Keratinocyte (primary cell): ENCODE measurements around the gene RSPO3. TPM values are rescaled to one million over a fixed set of nuclear protein-coding genes. Genes with fewer than 3 reads are reported as not detected.

Experiments
- DNase-seq: peaks from one replicate; pipeline ENCODE4 v3.0.0-alpha.2; 2011; ENCODE audit warnings: low read depth, missing footprints, low spot score
- FAIRE-seq: peaks from 2 replicates; lab custom pipeline; 2011; peaks lifted over from hg19 to GRCh38; lab: Jason Lieb, UNC
- H2AFZ ChIP-seq: 2 replicates; pipeline ENCODE4 v1.6.0; 2012; ENCODE audit warnings: low read length, control low read depth, inconsistent platforms; ENCODE audit not compliant: control insufficient read depth
- H3K27ac ChIP-seq: 2 replicates; pipeline ENCODE4 v1.5.1; 2011; ENCODE audit warnings: low read length; ENCODE audit not compliant: control insufficient read depth, insufficient read depth
- H3K27me3 ChIP-seq: 3 replicates; pipeline ENCODE4 v1.6.0; 2011; ENCODE audit warnings: low read length; ENCODE audit not compliant: control insufficient read depth, insufficient read depth; ENCODE audit errors: extremely low read depth
- H3K36me3 ChIP-seq, 2 experiments: 2 replicates in 1 of 2; 3 replicates in 1 of 2; pipeline ENCODE4 v1.5.1; 2011; ENCODE audit warnings: low read length in 2 of 2, mild to moderate bottlenecking in 1 of 2; ENCODE audit not compliant: control insufficient read depth in 2 of 2, insufficient read depth in 2 of 2; ENCODE audit errors: extremely low read depth in 1 of 2
- H3K4me1 ChIP-seq: 3 replicates; pipeline ENCODE4 v1.5.1; 2011; ENCODE audit warnings: low read length; ENCODE audit not compliant: control insufficient read depth, insufficient read depth; ENCODE audit errors: extremely low read depth
- H3K4me2 ChIP-seq: 3 replicates; pipeline ENCODE4 v1.6.0; 2011; ENCODE audit warnings: low read depth, low read length; ENCODE audit not compliant: control insufficient read depth, insufficient read depth; ENCODE audit errors: extremely low read depth
- H3K4me3 ChIP-seq, 3 experiments: fragments of 200-600 bp in 1 of 3; sonication (generic) in 1 of 3; 2 replicates in 2 of 3; 3 replicates in 1 of 3; pipeline ENCODE4 v1.5.1; 2011 to 2016; ENCODE audit warnings: low read length in 3 of 3, mild to moderate bottlenecking in 3 of 3, control low read depth in 2 of 3, inconsistent platforms in 1 of 3, low read depth in 1 of 3, mixed read lengths in 1 of 3, mixed run types in 1 of 3, moderate library complexity in 1 of 3; ENCODE audit not compliant: control insufficient read depth in 2 of 3, insufficient read depth in 2 of 3; ENCODE audit errors: extremely low read depth in 1 of 3
- H3K79me2 ChIP-seq: 2 replicates; pipeline ENCODE4 v1.6.0; 2012; ENCODE audit warnings: low read length; ENCODE audit not compliant: control insufficient read depth, insufficient read depth
- H3K9ac ChIP-seq: 3 replicates; pipeline ENCODE4 v1.6.0; 2011; ENCODE audit warnings: low read length; ENCODE audit not compliant: control insufficient read depth, insufficient read depth; ENCODE audit errors: extremely low read depth
- H3K9me1 ChIP-seq: 3 replicates; pipeline ENCODE4 v1.6.0; 2011; ENCODE audit warnings: low read length; ENCODE audit not compliant: control insufficient read depth, insufficient read depth; ENCODE audit errors: extremely low read depth
- H3K9me3 ChIP-seq: 2 replicates; pipeline ENCODE4 v1.5.1; 2012; ENCODE audit warnings: low read depth, low read length; ENCODE audit not compliant: control insufficient read depth
- H4K20me1 ChIP-seq: 3 replicates; pipeline ENCODE4 v1.6.0; 2011; ENCODE audit warnings: low read length; ENCODE audit not compliant: control insufficient read depth, insufficient read depth; ENCODE audit errors: extremely low read depth
- CTCF ChIP-seq, 3 experiments: IDR thresholded peaks in 1 of 3; conservative IDR thresholded peaks in 1 of 3; optimal IDR thresholded peaks in 1 of 3; 2 replicates in 2 of 3; 3 replicates in 1 of 3; pipeline versions ENCODE3 to v1.5.1; 2011; ENCODE audit warnings: low read length in 3 of 3, mild to moderate bottlenecking in 3 of 3, moderate library complexity in 2 of 3, control low read depth in 1 of 3, inconsistent platforms in 1 of 3; ENCODE audit not compliant: insufficient read depth in 2 of 3; ENCODE audit errors: extremely low read depth in 1 of 3
- EZH2 ChIP-seq: IDR thresholded peaks from one replicate; pipeline ENCODE4 v1.6.1; 2012; ENCODE audit warnings: inconsistent platforms, mild to moderate bottlenecking, low read length, moderate library complexity
- dilution Hi-C: fragments of 300-500 bp; cut with MboI; formaldehyde crosslinking; loops from one replicate; pipeline ENCODE4 v1.7.0; 2020; ENCODE audit warnings: low sequenced_read_pairs; ENCODE audit not compliant: extremely low pct_ligation_motif_present
- polyA plus RNA-seq, 5 experiments: library from polyadenylated mRNA; depleted of rRNA in 3 of 5; stranded (reverse) in 3 of 5; stranded (forward) in 1 of 5; unstranded in 1 of 5; fragments of >200 nt; gene quantifications; 1 replicate in 1 of 5; 2 replicates in 3 of 5; 3 replicates in 1 of 5; pipeline versions ENCODE4 v1.2.1 to v1.2.3, GENCODE V29; 2011 to 2012; ENCODE audit warnings: missing spikeins in 2 of 5, low read depth in 1 of 5, low replicate concordance in 1 of 5

RSPO3 gene
- polyA plus RNA-seq, 1 donor (not counting 4 experiments of a cell fraction or from before 2014, with no cell fraction given): not detected

DNA sequence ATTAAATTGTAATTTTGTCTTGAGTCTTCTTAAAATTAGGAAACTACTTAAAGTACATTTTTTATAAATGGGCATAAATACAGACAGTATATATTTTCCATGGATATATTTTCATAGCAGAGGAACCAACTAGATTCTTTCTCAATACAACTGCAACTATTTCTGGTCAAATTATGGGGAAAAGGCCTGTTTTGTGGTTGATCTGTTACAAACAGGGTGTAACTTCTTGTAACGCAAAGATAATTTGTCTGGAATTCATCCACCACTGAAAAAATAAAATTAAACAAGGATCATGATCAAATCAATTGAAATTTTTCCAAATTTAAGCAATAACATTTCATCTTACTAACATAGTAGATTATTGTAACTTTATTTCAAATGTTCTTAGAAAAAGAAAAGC lies 81.0 kb downstream of the RSPO3 start:
- DNase-seq: no peak
- H2AFZ ChIP-seq: no peak overlapping the region
- no peaks in the 10 kb centered on the region for H3K9me1 ChIP-seq
- H3K79me2 ChIP-seq: no peaks in the 10 kb centered on the region
- H3K4me2 ChIP-seq: no peak overlapping the region
- no peak for FAIRE-seq
- H3K4me1 ChIP-seq: no peaks in the 10 kb centered on the region
- H3K27me3 ChIP-seq: peaks cover 5% of the 10 kb centered on the region
- no peak overlapping the region for H3K27ac ChIP-seq
- H3K9ac ChIP-seq: no peak overlapping the region
- no peak for TF ChIP-seq CTCF (optimal IDR thresholded peaks at IDR 0.05 in 1 of 3, IDR thresholded peaks at IDR 0.05 in 1 of 3, conservative IDR thresholded peaks at IDR 0.05 in 1 of 3; ENCODE audit: extremely low read depth in 1 of 3, insufficient read depth in 2 of 3, low read length in 3 of 3)
- no peak overlapping the region for H3K4me3 ChIP-seq
- no peaks in the 10 kb centered on the region for H3K9me3 ChIP-seq
- H4K20me1 ChIP-seq: no peaks in the 10 kb centered on the region
- dilution Hi-C loops: no loop called here
- no peaks in the 10 kb centered on the region for H3K36me3 ChIP-seq

DNA sequence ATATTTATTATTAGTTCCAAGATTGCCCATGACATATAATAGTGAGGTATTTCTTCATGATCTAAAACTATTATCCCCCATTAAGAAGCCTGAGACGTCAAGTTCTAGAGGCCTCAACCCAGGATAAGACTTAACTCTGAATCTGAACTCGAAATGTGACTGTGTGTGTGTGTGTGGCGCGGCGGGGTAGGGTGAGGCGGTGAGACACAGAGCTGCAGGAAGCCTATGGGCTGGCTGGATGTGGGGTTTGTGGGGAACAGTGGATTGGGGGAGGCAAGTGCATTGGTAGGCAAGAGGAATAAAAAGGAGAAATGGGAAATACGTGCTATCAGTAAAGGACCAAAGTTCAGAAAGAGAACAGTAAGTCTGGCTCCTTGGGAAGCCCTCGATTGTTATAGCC lies 81.6 kb downstream of the RSPO3 start:
- Histone ChIP-seq H3K36me3 (no peaks in the 10 kb centered on the region), H3K4me2 (no peak overlapping the region), H3K9me1 (no peaks in the 10 kb centered on the region), H3K9me3 (no peaks in the 10 kb centered on the region), H3K27me3 (peaks cover 5% of the 10 kb centered on the region), H4K20me1 (no peaks in the 10 kb centered on the region), H3K79me2 (no peaks in the 10 kb centered on the region), H3K9ac (no peak overlapping the region), H3K4me1 (no peaks in the 10 kb centered on the region), H3K4me3 (no peak overlapping the region), H3K27ac (no peak overlapping the region), H2AFZ (no peak overlapping the region)
- FAIRE-seq: no peak
- no peak for TF ChIP-seq EZH2
- no peak for TF ChIP-seq CTCF (optimal IDR thresholded peaks at IDR 0.05 in 1 of 3, IDR thresholded peaks at IDR 0.05 in 1 of 3, conservative IDR thresholded peaks at IDR 0.05 in 1 of 3; ENCODE audit: extremely low read depth in 1 of 3, insufficient read depth in 2 of 3, low read length in 3 of 3)
- DNase-seq: no peak
- dilution Hi-C loops: no loop called here
